ELR (cell line): ENCODE data around the gene NPIPB8.
A peak's percentile ranks its signal among the peaks of the same experiment; 100 is the strongest.
"Not testable (repeated sequence)": the region's sequence is repeated elsewhere in the genome, so short reads cannot be mapped to it uniquely, and the experiment has no call there.

Experiments used
- DNase-seq: peaks from one replicate; pipeline ENCODE4 v3.0.0-alpha.2; 2015; ENCODE audit warnings: low read depth

Gene NPIPB8

GRCh38 chr16:28637765-28638164, at the start of gene NPIPB8:
NPIPB8 (plus strand) TSS chr16:28638065; CDS start chr16:28638361, 296 bp downstream.
- not testable (repeated sequence) for DNase-seq

GRCh38 chr16:28589069-28589468, 48.8 kb upstream of the NPIPB8 start:
- no peak for DNase-seq

- DNase-seq = no peak
These were observed 47.9 kb upstream of the NPIPB8 start for GRCh38 chr16:28589930-28590329.

GRCh38 chr16:28590384-28591340, 47.2 kb upstream of the NPIPB8 start:
- DNase-seq = no peak

GRCh38 chr16:28591355-28591754, 46.5 kb upstream of the NPIPB8 start:
- no peak for DNase-seq

- no peak for DNase-seq
These were observed 45.4 kb upstream of the NPIPB8 start for GRCh38 chr16:28592511-28592910.

GRCh38 chr16:28592979-28593553, 44.8 kb upstream of the NPIPB8 start:
- DNase-seq = no peak

- not testable (repeated sequence) for DNase-seq
These were observed 42.4 kb upstream of the NPIPB8 start for GRCh38 chr16:28595451-28595850.

GRCh38 chr16:28596115-28596630, 41.7 kb upstream of the NPIPB8 start:
- DNase-seq = no peak

- no peak for DNase-seq
These were observed 40.8 kb upstream of the NPIPB8 start, which contains the start of gene SULT1A2 for GRCh38 chr16:28596840-28597691. SULT1A2 (minus strand) TSS chr16:28597050; CDS start chr16:28595930, 1,120 bp downstream.

- peak; percentile 13 for DNase-seq
These were observed 40.1 kb upstream of the NPIPB8 start for GRCh38 chr16:28597692-28598261.

GRCh38 chr16:28599377-28600285, 38.2 kb upstream of the NPIPB8 start:
- not testable (repeated sequence) for DNase-seq

GRCh38 chr16:28600965-28601364, 36.9 kb upstream of the NPIPB8 start:
- DNase-seq = not testable (repeated sequence)

GRCh38 chr16:28601589-28601988, 36.3 kb upstream of the NPIPB8 start:
- DNase-seq = not testable (repeated sequence)

GRCh38 chr16:28602062-28602461, 35.8 kb upstream of the NPIPB8 start:
- DNase-seq = not testable (repeated sequence)

- DNase-seq = no peak
These were observed 35.3 kb upstream of the NPIPB8 start for GRCh38 chr16:28602529-28602928.

GRCh38 chr16:28603381-28604185, 34.3 kb upstream of the NPIPB8 start:
- DNase-seq = no peak

- DNase-seq = no peak
These were observed 33.7 kb upstream of the NPIPB8 start for GRCh38 chr16:28604186-28604565.

GRCh38 chr16:28606291-28607115, 31.4 kb upstream of the NPIPB8 start:
- DNase-seq = no peak
